HG03025 (cell line): Measurements from ENCODE around the gene NOL4L.

Source experiments
- ATAC-seq: cut with Tn5 transposase; IDR thresholded peaks from one replicate; pipeline ENCODE4 v1.9.1; 2021; ENCODE audit warnings: mild to moderate bottlenecking, moderate library complexity; ENCODE audit not compliant: unreplicated experiment, low FRiP score

The NOL4L gene

GRCh38 chr20:32439132-32439829 lies 145.9 kb downstream of the NOL4L start:
- ATAC-seq = no peak

GRCh38 chr20:32438331-32438858 lies 146.7 kb downstream of the NOL4L start:
- no peak for ATAC-seq

- no peak for ATAC-seq
Observed at GRCh38 chr20:32437391-32438074, 147.6 kb downstream of the NOL4L start.

GRCh38 chr20:32436968-32437367 lies 148.2 kb downstream of the NOL4L start:
- ATAC-seq = no peak

- no peak for ATAC-seq
Observed at GRCh38 chr20:32436142-32436861, 148.8 kb downstream of the NOL4L start.

GRCh38 chr20:32435449-32436107 lies 149.6 kb downstream of the NOL4L start:
- no peak for ATAC-seq

GRCh38 chr20:32434434-32434833 lies 150.7 kb downstream of the NOL4L start:
- no peak for ATAC-seq

GRCh38 chr20:32433311-32434021 lies 151.7 kb downstream of the NOL4L start:
- ATAC-seq = no peak

GRCh38 chr20:32432277-32432676 lies 152.9 kb downstream of the NOL4L start:
- no peak for ATAC-seq

- ATAC-seq = no peak
Observed at GRCh38 chr20:32431457-32431856, 153.7 kb downstream of the NOL4L start.

GRCh38 chr20:32429745-32430360 lies 155.3 kb downstream of the NOL4L start:
- no peak for ATAC-seq

GRCh38 chr20:32429343-32429742 lies 155.8 kb downstream of the NOL4L start:
- no peak for ATAC-seq

- ATAC-seq = no peak
Observed at GRCh38 chr20:32427996-32428395, 157.1 kb downstream of the NOL4L start.

GRCh38 chr20:32421290-32421689 lies 163.8 kb downstream of the NOL4L start:
- ATAC-seq = no peak

- no peak for ATAC-seq
Observed at GRCh38 chr20:32418376-32418775, 166.8 kb downstream of the NOL4L start.

GRCh38 chr20:32416206-32416605 lies 168.9 kb downstream of the NOL4L start:
- no peak for ATAC-seq

GRCh38 chr20:32415494-32415893 lies 169.6 kb downstream of the NOL4L start:
- no peak for ATAC-seq

GRCh38 chr20:32411955-32412706 lies 173.0 kb downstream of the NOL4L start:
- ATAC-seq = no peak
